Measurements from ENCODE around the gene VWA1.

VWA1 gene, protein sequence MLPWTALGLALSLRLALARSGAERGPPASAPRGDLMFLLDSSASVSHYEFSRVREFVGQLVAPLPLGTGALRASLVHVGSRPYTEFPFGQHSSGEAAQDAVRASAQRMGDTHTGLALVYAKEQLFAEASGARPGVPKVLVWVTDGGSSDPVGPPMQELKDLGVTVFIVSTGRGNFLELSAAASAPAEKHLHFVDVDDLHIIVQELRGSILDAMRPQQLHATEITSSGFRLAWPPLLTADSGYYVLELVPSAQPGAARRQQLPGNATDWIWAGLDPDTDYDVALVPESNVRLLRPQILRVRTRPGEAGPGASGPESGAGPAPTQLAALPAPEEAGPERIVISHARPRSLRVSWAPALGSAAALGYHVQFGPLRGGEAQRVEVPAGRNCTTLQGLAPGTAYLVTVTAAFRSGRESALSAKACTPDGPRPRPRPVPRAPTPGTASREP

DNA sequence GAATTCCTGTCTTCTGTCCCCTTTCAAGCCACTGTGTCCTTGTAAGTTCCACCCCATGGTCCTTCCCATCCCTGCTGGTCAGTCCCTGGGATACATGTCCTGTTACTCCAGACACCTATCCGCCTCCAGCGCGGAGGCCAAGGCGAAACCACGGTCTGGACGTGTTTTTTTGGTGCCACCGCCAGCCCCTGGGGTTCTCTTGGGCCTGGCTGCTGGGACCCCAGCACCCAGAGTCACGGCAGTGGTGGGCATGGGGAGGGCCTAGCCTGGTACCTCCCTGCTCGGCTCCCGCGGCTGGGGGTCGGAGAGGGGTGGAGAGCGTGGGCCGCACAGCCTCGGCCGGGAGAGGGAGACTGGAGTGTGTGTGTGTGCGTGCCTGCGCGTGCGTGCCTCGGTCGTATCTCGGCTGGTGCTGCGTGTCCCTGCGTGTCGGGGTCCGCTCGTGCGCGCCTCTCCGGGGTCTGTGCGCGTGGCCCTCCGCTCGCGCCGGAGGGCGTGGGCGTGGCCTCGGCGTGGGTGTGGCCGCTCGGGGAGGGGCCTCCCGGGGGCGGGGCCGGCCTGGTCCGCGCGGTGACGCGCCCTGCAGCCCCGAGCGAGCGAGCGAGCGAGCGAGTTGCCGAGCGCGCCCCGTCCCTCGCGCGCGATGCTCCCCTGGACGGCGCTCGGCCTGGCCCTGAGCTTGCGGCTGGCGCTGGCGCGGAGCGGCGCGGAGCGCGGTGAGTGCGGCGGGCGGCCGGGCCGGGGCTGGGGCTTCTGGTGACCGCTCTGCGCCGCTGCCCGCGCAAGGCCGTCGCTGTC lies at the start of gene VWA1:
Gene VWA1, plus strand, starts transcription at position 585 of the 798 bp plus-strand sequence. Its CDS starts 59 bp downstream, at position 644.
- H3K27ac Mint-ChIP-seq: no peak within 1 kb of the TSS
- H3K4me1 Mint-ChIP-seq: peaks cover 26% of the 10 kb centered on the region
- no peaks in the 10 kb centered on the region for H3K9me3 Mint-ChIP-seq
- peak within 1 kb of the TSS; percentile 75 to 82 for H3K4me3 Mint-ChIP-seq
- ATAC-seq (peak; percentile 59), DNase-seq (peak; percentile 66 to 74)
- H3K27me3 Mint-ChIP-seq: peaks cover 75% of the 10 kb centered on the region

DNA sequence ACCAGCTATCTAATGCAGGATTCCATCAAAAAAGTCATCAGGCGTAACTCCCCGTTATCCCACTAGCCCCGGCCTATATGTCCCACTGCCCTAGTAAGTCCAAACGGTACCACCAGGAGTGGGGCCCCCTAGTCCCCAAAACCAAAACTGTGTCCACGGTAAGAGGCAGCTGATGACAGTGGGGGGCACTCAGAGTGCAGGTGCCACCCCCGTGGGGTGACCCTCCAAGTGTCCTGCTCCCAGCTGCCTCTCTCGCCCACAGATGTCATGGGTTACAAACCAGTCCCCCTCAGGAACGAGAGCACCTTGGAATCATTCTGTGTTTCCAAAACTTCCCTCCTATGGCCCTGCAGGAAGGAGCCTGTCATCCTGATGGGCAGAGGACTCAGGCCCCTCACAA lies 49.6 kb upstream of the VWA1 start:
- no peak for DNase-seq
- Mint-ChIP-seq H3K27me3 (no peaks in the 10 kb centered on the region), H3K4me3 (no peak overlapping the region), H3K9me3 (no peaks in the 10 kb centered on the region), H3K4me1 (no peaks in the 10 kb centered on the region), H3K27ac (no peak overlapping the region)
- no peak for ATAC-seq

DNA sequence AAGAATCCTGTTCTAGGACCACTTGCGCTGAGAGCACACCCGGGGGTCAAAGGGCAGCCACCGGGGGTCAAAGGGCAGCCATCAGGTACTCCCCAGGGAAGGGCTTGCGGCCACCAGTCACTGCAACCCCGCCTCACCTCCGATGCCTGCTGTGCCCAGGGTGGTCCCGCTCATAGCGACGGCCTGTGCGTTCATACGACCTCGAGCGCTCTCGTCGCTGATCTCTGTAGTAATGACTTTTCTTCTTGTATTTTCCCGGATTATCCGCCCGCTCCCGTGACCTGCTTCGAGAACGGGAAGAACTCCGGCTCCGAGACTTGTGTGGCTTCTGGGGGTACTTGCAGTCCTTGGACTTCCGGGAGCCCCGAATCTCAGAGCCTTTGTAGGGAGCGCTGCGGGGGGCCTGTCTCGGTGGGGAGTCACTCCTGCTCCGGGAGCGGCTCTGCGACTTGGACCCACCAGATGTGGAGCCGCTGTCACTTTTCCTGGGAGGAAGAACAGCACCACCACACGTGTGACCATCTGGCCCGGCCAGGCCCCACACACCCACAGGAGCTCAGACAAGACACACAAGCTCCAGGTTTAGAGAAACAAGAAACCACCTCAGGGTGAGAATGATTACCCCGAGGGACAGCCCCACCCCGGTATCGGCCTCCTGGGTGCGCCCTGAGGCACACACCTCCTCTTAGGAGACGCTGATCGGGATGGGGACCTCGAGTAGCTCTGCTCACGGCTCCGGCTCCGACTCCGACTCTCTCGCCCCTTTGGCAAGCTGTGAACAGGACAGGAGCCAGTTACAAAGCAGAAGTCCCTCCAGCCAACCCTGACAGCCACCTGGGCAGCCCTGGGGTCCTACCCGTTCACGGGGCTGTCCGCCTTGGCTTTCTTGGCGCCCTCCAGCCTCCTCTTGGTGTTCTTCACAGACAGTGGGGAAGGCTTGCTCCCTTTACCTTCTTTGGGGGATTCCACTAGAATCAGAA lies 48.1 kb upstream of the VWA1 start:
- H3K4me3 Mint-ChIP-seq: no peak overlapping the region
- ATAC-seq (no peak), DNase-seq (no peak)
- H3K27me3 Mint-ChIP-seq: no peaks in the 10 kb centered on the region
- no peaks in the 10 kb centered on the region for H3K9me3 Mint-ChIP-seq
- peak overlapping the region in 1 of 2 donors; percentile 67 for H3K27ac Mint-ChIP-seq
- peaks cover 7% of the 10 kb centered on the region for H3K4me1 Mint-ChIP-seq

DNA sequence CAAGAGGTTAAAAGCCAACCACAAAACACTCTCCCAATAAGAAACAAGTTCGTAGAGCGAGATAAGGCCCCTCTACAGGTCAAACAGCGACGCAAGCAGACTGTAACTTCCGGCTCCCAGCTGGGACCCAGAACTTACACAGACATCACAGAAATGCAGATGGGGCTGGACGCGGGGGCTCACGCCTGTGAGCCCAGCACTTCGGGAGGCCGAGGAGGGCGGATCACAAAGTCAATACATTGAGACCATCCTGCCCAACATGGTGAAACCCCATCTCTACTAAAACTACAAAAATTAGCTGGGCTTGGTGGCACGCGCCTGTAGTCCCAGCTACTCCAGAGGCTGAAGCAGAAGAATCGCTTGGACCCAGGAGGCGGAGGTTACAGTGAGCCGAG lies 47.4 kb upstream of the VWA1 start:
- no peak for DNase-seq
- peaks cover 13% of the 10 kb centered on the region for H3K4me1 Mint-ChIP-seq
- H3K27me3 Mint-ChIP-seq: no peaks in the 10 kb centered on the region
- no peak overlapping the region for H3K4me3 Mint-ChIP-seq
- H3K27ac Mint-ChIP-seq: peak overlapping the region in 1 of 2 donors; percentile 67
- ATAC-seq: no peak
- H3K9me3 Mint-ChIP-seq: no peaks in the 10 kb centered on the region

DNA sequence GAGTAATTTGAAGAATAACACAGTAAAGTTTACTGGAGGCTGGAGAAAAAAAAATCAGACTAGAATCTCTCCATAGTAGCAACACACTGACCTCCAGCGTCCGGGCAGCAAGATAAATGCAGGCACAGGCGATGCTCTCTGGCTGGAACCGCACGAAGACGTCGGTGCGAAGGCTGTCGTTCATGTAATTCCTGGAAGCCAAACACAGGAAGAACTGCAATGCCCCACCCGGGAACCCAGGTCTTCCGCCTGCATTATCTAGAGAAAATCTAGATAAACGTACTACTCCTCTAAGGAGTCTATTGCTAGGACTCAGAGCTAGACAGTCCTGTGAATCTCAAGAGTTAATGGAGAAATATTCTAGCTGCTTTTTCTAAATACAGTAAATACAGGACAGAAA lies 44.8 kb upstream of the VWA1 start:
- DNase-seq (no peak), ATAC-seq (no peak)
- Mint-ChIP-seq H3K9me3 (no peaks in the 10 kb centered on the region), H3K27ac (peak overlapping the region in 1 of 2 donors; percentile 37), H3K4me3 (no peak overlapping the region), H3K27me3 (no peaks in the 10 kb centered on the region), H3K4me1 (peaks cover 28% of the 10 kb centered on the region)

DNA sequence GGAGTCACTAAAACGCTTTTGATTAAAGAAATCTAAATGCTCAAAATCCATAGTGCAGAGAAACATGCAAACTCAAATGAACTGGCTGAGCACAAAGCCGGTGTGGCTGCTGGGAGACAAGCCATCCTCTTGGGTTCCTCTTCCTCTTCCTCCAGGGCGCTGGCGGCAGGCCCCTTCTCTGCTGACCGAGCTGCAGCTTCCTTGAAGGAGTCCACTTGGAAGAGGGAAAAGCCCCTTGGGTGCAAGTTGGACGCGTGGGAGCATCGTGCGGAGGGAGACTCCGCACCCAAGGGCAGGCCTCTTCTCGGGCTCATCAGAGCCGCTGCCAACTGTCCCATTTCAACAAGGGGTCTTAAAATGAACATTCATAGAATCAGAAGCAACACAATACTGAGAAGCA lies 44.3 kb upstream of the VWA1 start:
- Mint-ChIP-seq H3K4me3 (no peak overlapping the region), H3K9me3 (no peaks in the 10 kb centered on the region), H3K4me1 (peaks cover 31% of the 10 kb centered on the region), H3K27me3 (no peaks in the 10 kb centered on the region), H3K27ac (peak overlapping the region; percentile 37 to 42)
- ATAC-seq: no peak
- DNase-seq: no peak

DNA sequence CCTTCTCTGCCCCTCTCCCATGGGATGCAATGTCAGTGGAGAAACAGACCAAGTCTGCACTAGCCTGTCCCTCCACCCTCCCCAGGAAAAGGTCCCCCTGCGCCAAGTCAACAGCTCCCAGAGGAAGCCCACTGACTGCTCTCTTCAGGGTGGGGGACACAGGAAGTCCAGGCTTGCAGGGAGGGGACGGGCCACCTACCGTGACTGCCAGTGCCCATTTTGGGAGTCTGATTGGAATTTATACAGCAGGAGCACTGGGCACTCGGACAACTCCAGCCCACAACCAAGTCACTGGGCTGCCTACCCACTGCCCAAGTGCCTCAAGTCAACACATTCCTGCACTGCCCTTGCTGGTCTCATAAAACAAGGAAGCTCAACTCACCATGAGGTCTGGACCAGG lies 42.5 kb upstream of the VWA1 start:
- no peaks in the 10 kb centered on the region for H3K9me3 Mint-ChIP-seq
- DNase-seq (no peak), ATAC-seq (no peak)
- H3K27me3 Mint-ChIP-seq: no peaks in the 10 kb centered on the region
- peaks cover 42% of the 10 kb centered on the region for H3K4me1 Mint-ChIP-seq
- H3K27ac Mint-ChIP-seq: no peak overlapping the region
- no peak overlapping the region for H3K4me3 Mint-ChIP-seq

DNA sequence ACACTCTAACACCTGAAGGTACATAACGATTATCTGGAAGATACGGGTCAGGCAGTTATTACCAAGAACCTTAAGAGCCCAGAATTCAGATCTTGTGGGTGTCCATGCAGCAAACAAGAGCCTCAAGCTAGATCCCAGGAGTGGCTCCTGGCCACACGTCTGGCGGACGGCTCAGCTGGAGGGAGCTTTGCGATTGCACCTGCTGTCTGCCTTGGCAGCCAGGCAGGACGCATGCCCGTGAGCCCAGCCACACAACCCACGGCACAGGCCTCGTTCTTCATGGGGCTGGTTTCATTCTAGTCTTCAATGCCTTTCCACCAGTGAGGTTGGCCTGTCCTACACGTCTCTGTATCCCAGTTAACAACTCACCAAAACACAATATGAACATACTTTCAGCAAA lies 42.1 kb upstream of the VWA1 start:
- no peak for DNase-seq
- ATAC-seq: no peak
- Mint-ChIP-seq H3K4me3 (no peak overlapping the region), H3K27ac (no peak overlapping the region), H3K4me1 (peaks cover 46% of the 10 kb centered on the region), H3K9me3 (no peaks in the 10 kb centered on the region), H3K27me3 (no peaks in the 10 kb centered on the region)

DNA sequence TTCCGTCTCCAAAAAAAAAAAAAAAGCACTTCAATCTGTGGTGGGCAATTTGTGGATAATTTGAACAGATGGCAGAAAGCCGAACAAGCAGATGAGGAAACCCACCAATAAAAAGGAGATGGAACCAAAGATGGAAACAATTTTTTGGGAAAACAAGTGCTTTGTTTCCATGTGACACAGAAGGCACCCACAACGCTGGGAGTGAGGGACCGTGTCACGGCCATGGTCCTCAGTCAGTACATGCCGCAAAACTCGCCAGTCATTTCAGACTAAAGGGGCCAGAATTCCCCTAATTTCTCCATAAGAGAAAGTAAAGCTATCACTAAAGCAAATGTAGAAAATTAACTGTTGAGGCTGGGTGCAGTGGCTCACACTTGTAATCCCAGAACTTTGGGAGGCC lies 41.4 kb upstream of the VWA1 start:
- H3K27me3 Mint-ChIP-seq: no peaks in the 10 kb centered on the region
- H3K4me3 Mint-ChIP-seq: no peak overlapping the region
- DNase-seq (no peak), ATAC-seq (no peak)
- H3K27ac Mint-ChIP-seq: no peak overlapping the region
- H3K9me3 Mint-ChIP-seq: no peaks in the 10 kb centered on the region
- peaks cover 46% of the 10 kb centered on the region for H3K4me1 Mint-ChIP-seq

DNA sequence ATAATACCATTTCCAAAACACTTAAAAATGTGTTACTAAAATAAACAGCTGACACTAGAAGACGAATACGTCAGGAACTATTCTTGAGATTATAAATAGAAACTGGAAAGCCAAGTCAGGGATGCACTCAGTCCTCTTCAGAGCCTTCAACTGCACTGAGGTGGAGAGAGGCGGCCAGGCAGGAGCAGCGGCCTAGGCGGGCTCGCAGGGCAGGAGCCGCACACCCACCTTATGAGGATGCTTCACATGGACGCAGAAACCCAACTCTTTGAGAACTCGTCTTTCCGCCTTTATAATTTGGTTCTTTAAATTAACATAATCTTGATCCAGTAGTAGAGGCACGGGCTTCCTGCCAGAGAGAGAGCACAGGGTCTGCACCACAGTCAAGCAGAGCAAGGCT lies 40.3 kb upstream of the VWA1 start:
- ATAC-seq: no peak
- Mint-ChIP-seq H3K4me1 (peaks cover 54% of the 10 kb centered on the region), H3K9me3 (no peaks in the 10 kb centered on the region), H3K27ac (peak overlapping the region in 1 of 2 donors; percentile 80), H3K4me3 (peak overlapping the region in 1 of 2 donors; percentile 29), H3K27me3 (no peaks in the 10 kb centered on the region)
- DNase-seq: no peak

DNA sequence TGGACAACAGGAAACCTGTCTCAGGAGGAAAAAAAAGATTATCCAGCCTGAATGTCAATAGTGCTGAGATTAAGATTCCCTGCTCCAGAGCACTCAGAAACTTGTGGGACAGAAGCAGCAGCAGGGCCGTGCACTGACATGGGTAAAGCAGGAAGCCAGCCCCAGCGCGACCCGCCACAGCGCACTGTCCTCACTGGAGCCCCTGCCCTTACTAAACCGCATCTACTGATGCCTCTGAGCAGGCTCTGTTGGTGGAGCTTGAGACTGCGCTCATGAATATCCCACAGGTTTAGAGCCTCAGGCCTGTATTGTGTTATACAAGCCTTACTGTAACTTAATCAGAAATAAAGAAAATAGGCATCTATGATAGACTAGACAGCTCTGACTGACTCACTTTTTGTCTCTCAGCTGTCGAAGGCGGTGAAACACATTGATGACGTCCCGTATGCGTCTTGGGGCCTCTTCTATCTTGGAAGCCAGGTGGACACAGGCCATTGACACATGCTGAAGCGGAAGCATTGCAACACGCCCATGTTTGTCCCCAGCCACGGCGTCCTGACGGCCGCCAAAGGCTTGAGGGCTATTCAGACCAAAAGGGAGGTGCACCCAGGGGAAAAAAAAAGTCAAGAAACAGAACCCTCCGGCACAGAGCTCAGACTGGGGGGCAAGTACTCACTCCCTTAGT lies 37.5 kb upstream of the VWA1 start:
- Mint-ChIP-seq H3K4me3 (peak overlapping the region; percentile 93 to 96), H3K4me1 (peaks cover 68% of the 10 kb centered on the region)
- ATAC-seq: no peak

DNA sequence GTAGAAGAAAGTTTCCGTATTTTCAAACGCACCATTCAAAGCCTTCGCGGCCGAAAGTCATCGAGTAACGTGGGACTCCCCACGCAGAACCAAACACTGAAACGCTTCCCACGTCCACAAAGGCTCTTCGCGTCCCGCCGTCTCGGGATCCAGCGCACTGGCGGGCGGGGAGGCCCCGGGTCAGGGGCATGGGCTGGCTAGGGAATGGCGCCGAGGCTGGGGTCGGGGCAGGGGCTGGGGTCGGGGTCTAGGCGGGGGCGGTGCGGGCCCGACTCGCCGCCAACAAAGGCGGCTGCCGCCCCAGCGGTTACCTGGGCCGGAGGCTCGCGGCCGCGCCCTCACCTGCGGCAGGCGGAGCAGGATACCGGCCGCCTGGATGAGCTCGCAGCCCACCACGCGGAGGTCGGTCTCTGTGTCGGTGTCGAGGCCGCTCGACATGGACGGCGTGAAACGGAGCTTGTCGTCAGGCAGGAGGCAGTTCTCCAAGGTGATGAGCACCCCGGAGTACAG lies 36.8 kb upstream of the VWA1 start:
- H3K27me3 Mint-ChIP-seq: no peaks in the 10 kb centered on the region
- ATAC-seq: peak; percentile 6

More for the DNA sequence above, 37.5 kb upstream of the VWA1 start:
- DNase-seq: no peak
- Mint-ChIP-seq H3K27ac (peak overlapping the region; percentile 93 to 97), H3K9me3 (no peaks in the 10 kb centered on the region), H3K27me3 (no peaks in the 10 kb centered on the region)

DNA sequence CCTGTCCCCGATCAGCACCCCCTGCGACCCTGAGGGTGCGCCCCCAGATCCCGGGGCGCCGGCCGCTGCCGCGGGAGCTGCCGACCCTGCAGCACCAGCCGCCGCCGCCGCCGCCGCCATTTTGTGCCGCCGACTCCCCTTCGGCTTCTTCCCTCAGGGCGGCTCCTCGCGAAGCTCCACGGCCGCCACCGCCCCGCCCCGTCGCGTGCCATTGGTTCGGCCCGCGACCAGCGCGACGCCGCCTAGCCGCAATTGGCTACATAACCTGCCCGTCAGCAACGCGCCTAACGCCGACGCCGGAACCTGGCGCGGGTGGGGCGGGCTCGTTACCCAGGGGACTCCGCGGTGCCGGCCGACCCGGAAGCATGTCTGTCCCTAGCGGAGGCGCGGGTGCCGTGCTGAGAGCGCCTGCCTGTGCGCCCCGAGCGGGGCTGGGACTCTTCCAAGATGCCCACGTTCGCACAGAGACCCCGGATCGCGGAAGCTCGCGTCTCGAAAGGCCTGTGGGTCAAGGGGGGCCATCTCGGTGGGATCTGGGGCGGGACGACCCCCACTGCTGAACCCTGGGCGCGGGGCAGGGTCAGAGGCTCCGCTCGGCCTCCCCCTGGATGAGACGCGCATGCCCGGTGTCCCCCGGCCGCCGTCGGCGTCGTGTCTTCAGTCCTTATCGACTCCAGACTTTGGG lies 36.2 kb upstream of the VWA1 start, which contains the start of gene CCNL2:
Gene CCNL2, minus strand, starts transcription at position 149 of the 685 bp plus-strand sequence. Its CDS starts 29 bp downstream, at position 120.
- peak within 1 kb of the TSS; percentile 96 to 98 for H3K27ac Mint-ChIP-seq
- no peaks in the 10 kb centered on the region for H3K27me3 Mint-ChIP-seq
- peak; percentile 98 for ATAC-seq
- peak within 1 kb of the TSS; percentile 93 to 96 for H3K4me3 Mint-ChIP-seq
- peak; percentile 100 for DNase-seq
- no peaks in the 10 kb centered on the region for H3K9me3 Mint-ChIP-seq
- peaks cover 71% of the 10 kb centered on the region for H3K4me1 Mint-ChIP-seq

More for the DNA sequence above, 36.8 kb upstream of the VWA1 start:
- Mint-ChIP-seq H3K27ac (peak overlapping the region; percentile 93 to 97), H3K4me3 (peak overlapping the region; percentile 93 to 96), H3K9me3 (no peaks in the 10 kb centered on the region), H3K4me1 (peaks cover 67% of the 10 kb centered on the region)
- DNase-seq: no peak
